GM18870 (cell line): Measurements from ENCODE around the gene BCL10.

Experiments
- ATAC-seq: cut with Tn5 transposase; IDR thresholded peaks from one replicate; pipeline ENCODE4 v1.9.1; 2021; ENCODE audit warnings: moderate library complexity; ENCODE audit not compliant: unreplicated experiment

The BCL10 gene

GRCh38 chr1:85276215-85276977 is at the start of gene BCL10:
Gene BCL10 (minus strand): TSS chr1:85276632. CDS start chr1:85276352, 280 bp downstream.
- peak; percentile 88 for ATAC-seq

- ATAC-seq: no peak
These were observed 49.5 kb upstream of the BCL10 start for GRCh38 chr1:85325920-85326319.

GRCh38 chr1:85323770-85324169 is 47.3 kb upstream of the BCL10 start:
- no peak for ATAC-seq

- ATAC-seq: no peak
These were observed 46.2 kb upstream of the BCL10 start for GRCh38 chr1:85322655-85323054.

GRCh38 chr1:85321237-85321964 is 45.0 kb upstream of the BCL10 start:
- ATAC-seq: peak; percentile 86

GRCh38 chr1:85320371-85321131 is 44.1 kb upstream of the BCL10 start:
- no peak for ATAC-seq

- ATAC-seq: no peak
These were observed 43.5 kb upstream of the BCL10 start for GRCh38 chr1:85319931-85320330.

GRCh38 chr1:85319491-85319890 is 43.1 kb upstream of the BCL10 start:
- ATAC-seq: no peak

GRCh38 chr1:85318217-85318616 is 41.8 kb upstream of the BCL10 start:
- ATAC-seq: no peak

GRCh38 chr1:85317560-85317959 is 41.1 kb upstream of the BCL10 start:
- no peak for ATAC-seq

GRCh38 chr1:85316321-85316720 is 39.9 kb upstream of the BCL10 start:
- ATAC-seq: no peak

GRCh38 chr1:85315789-85316188 is 39.4 kb upstream of the BCL10 start:
- no peak for ATAC-seq

- ATAC-seq: no peak
These were observed 38.3 kb upstream of the BCL10 start for GRCh38 chr1:85314726-85315125.

- ATAC-seq: no peak
These were observed 37.7 kb upstream of the BCL10 start for GRCh38 chr1:85313888-85314696.

GRCh38 chr1:85311818-85312217 is 35.4 kb upstream of the BCL10 start:
- ATAC-seq: no peak

- no peak for ATAC-seq
These were observed 32.5 kb upstream of the BCL10 start for GRCh38 chr1:85308833-85309350.

- peak; percentile 77 for ATAC-seq
These were observed 31.8 kb upstream of the BCL10 start for GRCh38 chr1:85307987-85308832.

GRCh38 chr1:85306236-85306635 is 29.8 kb upstream of the BCL10 start:
- no peak for ATAC-seq

GRCh38 chr1:85303440-85304162 is 27.2 kb upstream of the BCL10 start:
- no peak for ATAC-seq
